Ascending aorta (tissue), 2 donors: ENCODE data around the gene SOX15. TPM values are rescaled to one million over a fixed set of nuclear protein-coding genes. Genes with fewer than 3 reads are reported as not detected.

Source experiments
- DNase-seq, 2 donors: peaks; one replicate each; pipeline ENCODE4 v3.0.0-alpha.2; 2019; ENCODE audit warnings: low spot score in 2 of 2
- H3K27ac ChIP-seq, 2 donors: fragments of 200-600 bp; sonication (generic); one replicate each; pipeline ENCODE4 v1.5.1; 2016 to 2017; ENCODE audit warnings: mild to moderate bottlenecking in 1 of 2
- H3K27me3 ChIP-seq: fragments of 200-600 bp; sonication (generic); one replicate; pipeline ENCODE4 v1.5.1; 2017
- H3K36me3 ChIP-seq, 2 donors: fragments of 200-600 bp; sonication (generic); one replicate each; pipeline ENCODE4 v1.5.1; 2016
- H3K4me1 ChIP-seq, 2 donors: fragments of 200-600 bp; sonication (generic); one replicate each; pipeline ENCODE4 v1.5.1; 2016 to 2017; ENCODE audit warnings: mild to moderate bottlenecking in 1 of 2
- H3K4me3 ChIP-seq, 2 donors: fragments of 200-600 bp; sonication (generic); one replicate each; pipeline ENCODE4 v1.5.1; 2016 to 2017; ENCODE audit warnings: mild to moderate bottlenecking in 1 of 2
- H3K9me3 ChIP-seq, 2 donors: fragments of 200-600 bp; sonication (generic); one replicate each; pipeline ENCODE4 v1.5.1; 2016
- intact Hi-C: fragments of 100-400 bp; cut with DNase I; formaldehyde crosslinking; loops from one replicate; pipeline ENCODE4 v1.15.1; 2023
- total RNA-seq: library from RNA; depleted of rRNA; stranded (reverse); fragments of >200 nt; gene quantifications from one replicate; pipeline ENCODE4 v1.1.0, GENCODE V29; 2016
- TF ChIP-seq, protein P1 (sequence below), 3 experiments: fragments of 200-600 bp in 2 of 3; fragments of 450-650 bp in 1 of 3; sonication (generic) in 2 of 3; IDR thresholded peaks; one replicate each; pipeline ENCODE4 v1.5.1; 2016 to 2019; ENCODE audit warnings: antibody characterized with exemption in 3 of 3, mild to moderate bottlenecking in 1 of 3, moderate library complexity in 1 of 3

SOX15 gene
- total RNA-seq, 1 donor from 2014 or later = not detected

DNA sequence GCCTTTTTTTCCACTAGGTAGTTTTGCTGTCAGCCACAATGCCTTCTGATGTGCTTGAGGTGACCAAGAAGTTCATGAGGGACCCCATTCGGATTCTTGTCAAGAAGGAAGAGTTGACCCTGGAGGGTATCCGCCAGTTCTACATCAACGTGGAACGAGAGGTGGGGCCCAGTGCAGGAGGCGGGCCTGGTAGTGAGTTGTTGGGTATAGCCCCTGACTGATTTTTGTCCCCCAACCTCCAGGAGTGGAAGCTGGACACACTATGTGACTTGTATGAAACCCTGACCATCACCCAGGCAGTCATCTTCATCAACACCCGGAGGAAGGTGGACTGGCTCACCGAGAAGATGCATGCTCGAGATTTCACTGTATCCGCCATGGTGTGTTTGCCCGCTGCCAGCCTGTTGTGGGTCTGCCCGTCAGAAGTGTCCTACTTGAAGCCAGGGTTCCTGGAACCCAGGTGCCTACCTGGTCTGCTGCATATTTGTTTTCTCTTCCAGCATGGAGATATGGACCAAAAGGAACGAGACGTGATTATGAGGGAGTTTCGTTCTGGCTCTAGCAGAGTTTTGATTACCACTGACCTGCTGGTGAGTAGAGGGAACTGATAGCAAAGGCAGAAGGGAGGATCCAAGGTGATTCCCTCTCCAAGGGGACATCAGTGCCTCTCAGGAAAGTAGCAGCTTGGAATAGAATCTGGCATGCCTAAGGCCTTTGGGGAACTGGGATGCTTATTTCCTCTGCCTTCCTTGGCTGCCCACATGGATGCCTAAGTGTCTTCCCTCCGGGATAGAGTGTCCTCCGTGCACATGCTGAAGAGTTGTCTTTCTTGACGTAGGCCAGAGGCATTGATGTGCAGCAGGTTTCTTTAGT lies 12.3 kb downstream of the SOX15 start:
- Histone ChIP-seq H3K4me3 (no peak overlapping the region), H3K27ac (peak overlapping the region in 1 of 2 donors; percentile 1), H3K27me3 (no peaks in the 10 kb centered on the region), H3K4me1 (peaks cover 12 to 35% of the 10 kb centered on the region in 2 donors), H3K9me3 (no peaks in the 10 kb centered on the region), H3K36me3 (peaks cover 50 to 53% of the 10 kb centered on the region in 2 donors)
- no peak for DNase-seq
- intact Hi-C loops = no loop called here
- TF ChIP-seq, protein P1, sequence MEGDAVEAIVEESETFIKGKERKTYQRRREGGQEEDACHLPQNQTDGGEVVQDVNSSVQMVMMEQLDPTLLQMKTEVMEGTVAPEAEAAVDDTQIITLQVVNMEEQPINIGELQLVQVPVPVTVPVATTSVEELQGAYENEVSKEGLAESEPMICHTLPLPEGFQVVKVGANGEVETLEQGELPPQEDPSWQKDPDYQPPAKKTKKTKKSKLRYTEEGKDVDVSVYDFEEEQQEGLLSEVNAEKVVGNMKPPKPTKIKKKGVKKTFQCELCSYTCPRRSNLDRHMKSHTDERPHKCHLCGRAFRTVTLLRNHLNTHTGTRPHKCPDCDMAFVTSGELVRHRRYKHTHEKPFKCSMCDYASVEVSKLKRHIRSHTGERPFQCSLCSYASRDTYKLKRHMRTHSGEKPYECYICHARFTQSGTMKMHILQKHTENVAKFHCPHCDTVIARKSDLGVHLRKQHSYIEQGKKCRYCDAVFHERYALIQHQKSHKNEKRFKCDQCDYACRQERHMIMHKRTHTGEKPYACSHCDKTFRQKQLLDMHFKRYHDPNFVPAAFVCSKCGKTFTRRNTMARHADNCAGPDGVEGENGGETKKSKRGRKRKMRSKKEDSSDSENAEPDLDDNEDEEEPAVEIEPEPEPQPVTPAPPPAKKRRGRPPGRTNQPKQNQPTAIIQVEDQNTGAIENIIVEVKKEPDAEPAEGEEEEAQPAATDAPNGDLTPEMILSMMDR (IDR thresholded peaks at IDR 0.05) = no peak

- no peak overlapping the region for H3K4me3 ChIP-seq
- H3K9me3 ChIP-seq = no peaks in the 10 kb centered on the region
- intact Hi-C loops = no loop called here
- TF ChIP-seq, protein P1 (IDR thresholded peaks at IDR 0.05) = no peak
- no peak for DNase-seq
- H3K36me3 ChIP-seq = peaks cover 50 to 53% of the 10 kb centered on the region in 2 donors
- no peak overlapping the region for H3K27ac ChIP-seq
- H3K4me1 ChIP-seq = peaks cover 5 to 31% of the 10 kb centered on the region in 2 donors
- H3K27me3 ChIP-seq = no peaks in the 10 kb centered on the region
Observed at GRCh38 chr17:7576432-7576937, 13.4 kb downstream of the SOX15 start.

DNA sequence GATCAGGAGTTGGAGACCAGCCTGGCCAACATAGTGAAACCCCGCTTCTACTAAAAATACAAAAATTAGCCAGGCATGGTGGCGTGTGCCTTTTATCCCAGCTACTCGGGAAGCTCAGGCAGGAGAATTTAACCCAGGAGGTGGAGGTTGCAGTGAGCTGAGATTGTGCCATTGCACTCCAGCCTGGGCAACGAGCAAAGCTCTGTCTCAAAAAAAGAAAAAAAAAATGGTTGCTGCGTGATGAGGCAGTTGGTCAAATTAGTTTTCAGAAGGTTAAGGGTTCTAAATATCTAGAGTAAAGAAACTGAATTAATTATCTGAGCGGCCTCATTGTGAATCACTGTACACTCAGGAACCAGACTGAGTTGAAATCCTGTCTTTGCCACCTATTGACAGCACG lies 13.9 kb downstream of the SOX15 start:
- Histone ChIP-seq H3K9me3 (no peaks in the 10 kb centered on the region), H3K27me3 (no peaks in the 10 kb centered on the region), H3K4me1 (peaks cover 3 to 28% of the 10 kb centered on the region in 2 donors), H3K27ac (no peak overlapping the region), H3K4me3 (no peak overlapping the region), H3K36me3 (peaks cover 51 to 57% of the 10 kb centered on the region in 2 donors)
- TF ChIP-seq, protein P1 (IDR thresholded peaks at IDR 0.05) = no peak
- no peak for DNase-seq
- intact Hi-C loops = no loop called here

GRCh38 chr17:7575481-7575883 lies 14.4 kb downstream of the SOX15 start:
- Histone ChIP-seq H3K4me3 (peak overlapping the region in 1 of 2 donors; percentile 78), H3K4me1 (peaks cover 3 to 28% of the 10 kb centered on the region in 2 donors), H3K36me3 (peaks cover 56 to 62% of the 10 kb centered on the region in 2 donors), H3K27me3 (no peaks in the 10 kb centered on the region), H3K27ac (peak overlapping the region in 1 of 2 donors; percentile 93), H3K9me3 (no peaks in the 10 kb centered on the region)
- intact Hi-C loops = no loop called here
- no peak for DNase-seq
- TF ChIP-seq, protein P1 (IDR thresholded peaks at IDR 0.05) = no peak

DNA sequence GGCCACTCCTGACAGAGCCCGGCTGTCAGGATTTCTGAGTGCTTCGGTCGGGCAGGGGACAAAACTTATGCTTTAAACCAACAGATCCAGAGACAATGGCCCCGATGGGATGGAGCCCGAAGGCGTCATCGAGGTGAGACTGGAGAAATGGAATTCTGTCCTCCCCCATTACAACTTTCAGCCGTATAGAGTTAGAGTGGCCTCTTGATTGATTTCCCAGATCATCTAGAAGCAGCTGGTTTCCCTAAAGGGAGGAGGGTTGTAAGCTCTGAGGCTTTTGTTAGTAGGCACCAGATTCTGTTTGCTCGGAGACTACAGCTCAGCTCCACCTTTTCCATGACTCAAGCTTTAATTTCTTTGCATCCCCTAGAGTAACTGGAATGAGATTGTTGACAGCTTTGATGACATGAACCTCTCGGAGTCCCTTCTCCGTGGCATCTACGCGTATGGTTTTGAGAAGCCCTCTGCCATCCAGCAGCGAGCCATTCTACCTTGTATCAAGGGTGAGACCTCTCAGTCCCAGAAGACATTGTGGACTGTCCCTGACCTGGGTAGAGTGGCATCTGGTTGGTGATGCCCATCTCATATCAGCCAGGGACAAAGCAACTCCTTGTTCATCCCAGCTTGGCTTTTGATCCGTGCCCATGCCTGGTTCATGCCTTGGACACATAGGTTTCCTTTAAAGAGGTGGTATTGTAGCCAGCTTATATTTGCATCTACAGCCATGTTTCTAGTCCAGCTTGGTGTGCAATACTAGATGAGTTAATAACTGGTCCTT lies 15.5 kb downstream of the SOX15 start:
- peaks cover 65 to 67% of the 10 kb centered on the region in 2 donors for H3K36me3 ChIP-seq
- H3K27me3 ChIP-seq = no peaks in the 10 kb centered on the region
- TF ChIP-seq, protein P1 (IDR thresholded peaks at IDR 0.05) = no peak
- H3K9me3 ChIP-seq = no peaks in the 10 kb centered on the region
- peaks cover 0 to 20% of the 10 kb centered on the region in 2 donors for H3K4me1 ChIP-seq
- DNase-seq = no peak
- H3K4me3 ChIP-seq = peak overlapping the region; percentile 78 to 94
- intact Hi-C loops = loop anchor here (5.0 kb wide), 2 partner anchors 263 to 322 kb away; partner anchors contain the start of genes CTDNEP1 and ELP5
- peak overlapping the region; percentile 93 to 99 for H3K27ac ChIP-seq
